PC-9 (cell line): ENCODE data around the gene RIPOR2. TPM values are rescaled to one million over a fixed set of nuclear protein-coding genes. Genes with fewer than 3 reads are reported as not detected.

ENCODE experiments used
- BruUV-seq: library from RNA; stranded (reverse); fragments of 400-500 nt; replicated peaks from 2 replicates; lab custom pipeline; 2021; lab: Mats Ljungman, UMichigan
- CTCF ChIA-PET: fragments of 300-600 bp; sonication (Branson Sonifier 250); formaldehyde crosslinking; loops from one replicate; lab custom pipeline; 2022; ENCODE audit warnings: antibody characterized with exemption; lab: Charles Lee
- POLR2A ChIA-PET: fragments of 300-600 bp; sonication (Branson Sonifier 250); formaldehyde crosslinking; loops from one replicate; lab custom pipeline; 2022; ENCODE audit warnings: antibody characterized with exemption; ENCODE audit not compliant: unreplicated experiment; lab: Charles Lee
- DNase-seq, 2 experiments: peaks; one replicate each; pipeline versions ENCODE4 v3.0.0 to v3.0.0-alpha.2; 2015 to 2022; ENCODE audit warnings: mixed read lengths in 1 of 2
- H2AFZ ChIP-seq: fragments of 200-600 bp; sonication (generic); 2 replicates; pipeline ENCODE4 v1.8.1; 2017; ENCODE audit warnings: antibody characterized with exemption
- H3F3A ChIP-seq: fragments of 200-600 bp; sonication (generic); 2 replicates; pipeline ENCODE4 v1.8.1; 2017; ENCODE audit warnings: antibody characterized with exemption, mild to moderate bottlenecking, low read depth; ENCODE audit not compliant: insufficient read depth
- H3K27ac ChIP-seq: fragments of 200-600 bp; sonication (generic); 2 replicates; pipeline ENCODE4 v1.6.1; 2016; ENCODE audit warnings: mixed run types
- H3K27me3 ChIP-seq: fragments of 200-600 bp; sonication (generic); 2 replicates; pipeline ENCODE4 v1.6.1; 2016; ENCODE audit warnings: low read depth, mixed run types; ENCODE audit not compliant: insufficient read depth
- H3K36me3 ChIP-seq: fragments of 200-600 bp; sonication (generic); 2 replicates; pipeline ENCODE4 v1.6.1; 2016; ENCODE audit warnings: low read depth, mixed run types
- H3K4me1 ChIP-seq: fragments of 200-600 bp; sonication (generic); replicated peaks from 2 replicates; pipeline ENCODE4 v1.6.1; 2016; ENCODE audit warnings: mixed run types; ENCODE audit not compliant: insufficient read depth
- H3K4me2 ChIP-seq: fragments of 200-600 bp; sonication (generic); 2 replicates; pipeline ENCODE4 v1.6.1; 2017; ENCODE audit warnings: mixed run types
- H3K4me3 ChIP-seq: fragments of 200-600 bp; sonication (generic); 2 replicates; pipeline ENCODE4 v1.6.1; 2016; ENCODE audit warnings: mixed run types
- H3K79me2 ChIP-seq: fragments of 200-600 bp; sonication (generic); 2 replicates; pipeline ENCODE4 v1.6.1; 2017; ENCODE audit warnings: low read depth, mixed run types
- H3K9me2 ChIP-seq: fragments of 200-600 bp; sonication (generic); 2 replicates; pipeline ENCODE4 v1.8.1; 2017; ENCODE audit warnings: mild to moderate bottlenecking; ENCODE audit not compliant: insufficient read depth
- H3K9me3 ChIP-seq: fragments of 200-600 bp; sonication (generic); 2 replicates; pipeline ENCODE4 v1.8.1; 2016; ENCODE audit warnings: low read depth; ENCODE audit not compliant: insufficient read depth
- H4K20me1 ChIP-seq: fragments of 200-600 bp; sonication (generic); 2 replicates; pipeline ENCODE4 v1.8.1; 2017; ENCODE audit not compliant: insufficient read depth
- CTCF ChIP-seq: fragments of 200-600 bp; sonication (generic); conservative IDR thresholded peaks from 2 replicates; pipeline ENCODE4 v1.6.1; 2017; ENCODE audit warnings: mixed run types, antibody characterized with exemption, mild to moderate bottlenecking, moderate library complexity
- EZH2 ChIP-seq: fragments of 200-600 bp; sonication (generic); IDR thresholded peaks from 2 replicates; pipeline ENCODE4 v1.8.0; 2017; ENCODE audit warnings: antibody characterized with exemption, low read depth
- intact Hi-C: fragments of 100-400 bp; cut with micrococcal nuclease; formaldehyde crosslinking; loops from one replicate; pipeline ENCODE4 v1.10.0; 2022; ENCODE audit not compliant: unreplicated experiment
- total RNA-seq: library from RNA; stranded (reverse); gene quantifications from 2 replicates; pipeline ENCODE4 v1.2.3, GENCODE V29; 2021

Gene RIPOR2
- total RNA-seq, 1 experiment from 2014 or later, result 0.94 TPM

- no TSS peak for BruUV-seq
- Histone ChIP-seq H3K4me2 (peak overlapping the region; percentile 88), H3K36me3 (peaks cover 35% of the 10 kb centered on the region), H3K9me3 (no peaks in the 10 kb centered on the region), H3K27me3 (no peaks in the 10 kb centered on the region), H3K4me3 (peak overlapping the region; percentile 72; the same call in 1 of the 2 replicates), H4K20me1 (no peaks in the 10 kb centered on the region), H3K9me2 (no peaks in the 10 kb centered on the region), H3K79me2 (peaks cover 63% of the 10 kb centered on the region), H2AFZ (no peak overlapping the region), H3K4me1 (peaks cover 50% of the 10 kb centered on the region), H3F3A (peaks cover 19% of the 10 kb centered on the region; the same call in 1 of the 2 replicates), H3K27ac (peak overlapping the region; percentile 9; the same call in 1 of the 2 replicates)
- intact Hi-C loops, result loop anchor here (2.0 to 5.0 kb wide), 2 partner anchors 131 to 293 kb away; partner anchors contain the start of gene KIAA0319
- ChIA-PET CTCF (no interaction called here), POLR2A (no interaction called here)
- TF ChIP-seq CTCF, result no peak
- no peak for TF ChIP-seq EZH2
- DNase-seq, result no peak
Measured at GRCh38 chr6:24778121-24778520, 157.6 kb downstream of the RIPOR2 start.

- no peak for DNase-seq
- Histone ChIP-seq H3K4me1 (peaks cover 50% of the 10 kb centered on the region), H3K27ac (peak overlapping the region; percentile 9), H3K36me3 (peaks cover 31% of the 10 kb centered on the region), H3K9me3 (no peaks in the 10 kb centered on the region), H2AFZ (no peak overlapping the region), H3K9me2 (no peaks in the 10 kb centered on the region), H3K27me3 (no peaks in the 10 kb centered on the region), H4K20me1 (no peaks in the 10 kb centered on the region), H3K4me2 (peak overlapping the region; percentile 88), H3F3A (peaks cover 19% of the 10 kb centered on the region; the same call in 1 of the 2 replicates), H3K4me3 (peak overlapping the region; percentile 72; the same call in 1 of the 2 replicates), H3K79me2 (peaks cover 62% of the 10 kb centered on the region)
- POLR2A ChIA-PET, result no interaction called here
- CTCF ChIA-PET, result no interaction called here
- no TSS peak for BruUV-seq
- intact Hi-C loops, result loop anchor here (5.0 kb wide), 1 partner anchor 130 kb away; the partner anchor contains the start of gene KIAA0319
- TF ChIP-seq CTCF (no peak), EZH2 (no peak)
Measured at GRCh38 chr6:24777227-24777626, 158.5 kb downstream of the RIPOR2 start.

GRCh38 chr6:24775520-24776058 is 160.2 kb downstream of the RIPOR2 start:
- H3K4me1 ChIP-seq, result peaks cover 50% of the 10 kb centered on the region
- peak overlapping the region; percentile 65 for H3K27ac ChIP-seq
- H3K79me2 ChIP-seq, result peaks cover 53% of the 10 kb centered on the region
- TF ChIP-seq EZH2 (no peak), CTCF (no peak)
- peaks cover 21% of the 10 kb centered on the region for H3K36me3 ChIP-seq
- H3K9me2 ChIP-seq, result no peaks in the 10 kb centered on the region
- POLR2A ChIA-PET, result interaction anchor here (0.6 to 0.7 kb wide), 3 partner anchors 57 to 920 kb away, joined by 3 to 7 read pairs (median 3); no protein-coding TSS in a partner anchor
- CTCF ChIA-PET, result interaction anchor here (0.5 to 0.7 kb wide), 2 partner anchors 82 to 340 kb away, joined by 3 read pairs; no protein-coding TSS in a partner anchor
- no peaks in the 10 kb centered on the region for H3K27me3 ChIP-seq
- peak overlapping the region; percentile 72 for H3K4me3 ChIP-seq
- DNase-seq, result peak; percentile 9 to 55
- intact Hi-C loops, result loop anchor here (2.0 to 5.0 kb wide), 2 partner anchors 55 to 128 kb away; partner anchors contain the start of gene KIAA0319
- BruUV-seq, result no TSS peak
- no peaks in the 10 kb centered on the region for H4K20me1 ChIP-seq
- H3K4me2 ChIP-seq, result peak overlapping the region; percentile 88
- H3K9me3 ChIP-seq, result no peaks in the 10 kb centered on the region
- peak overlapping the region; percentile 91 for H2AFZ ChIP-seq
- peaks cover 19% of the 10 kb centered on the region; the same call in 1 of the 2 replicates for H3F3A ChIP-seq
